HepG2 (cell line): Measurements from ENCODE around the gene PSMB2. TPM values are rescaled to one million over a fixed set of nuclear protein-coding genes. Genes with fewer than 3 reads are reported as not detected.

Experiments
- ASH2L ChIP-seq: fragments of 300-600, 200-600 bp; sonication (generic); IDR thresholded peaks from 2 replicates; pipeline ENCODE4 v1.7.0; 2017; ENCODE audit warnings: low read depth, mild to moderate bottlenecking, moderate library complexity, mixed read lengths, low read length; ENCODE audit not compliant: insufficient read length
- JUNB ChIP-seq: sonication (generic); formaldehyde crosslinking; IDR thresholded peaks from 2 replicates; pipeline ENCODE4 v1.8.0; 2022; ENCODE audit warnings: missing genetic modification reagents, mild to moderate bottlenecking, borderline replicate concordance
- KDM5A ChIP-seq: fragments of 200-600 bp; sonication (generic); IDR thresholded peaks from 2 replicates; pipeline ENCODE4 v1.7.0; 2018; ENCODE audit warnings: antibody characterized with exemption, mild to moderate bottlenecking, low read length, borderline replicate concordance
- NR3C1 ChIP-seq: sonication (generic); formaldehyde crosslinking; IDR thresholded peaks from 2 replicates; pipeline ENCODE4 v1.4.0; 2020; ENCODE audit warnings: missing genetic modification reagents
- TBP ChIP-seq: sonication (generic); formaldehyde crosslinking; IDR thresholded peaks from 2 replicates; pipeline ENCODE4 v1.5.0; 2020; ENCODE audit warnings: missing genetic modification reagents
- TGIF2 ChIP-seq: IDR thresholded peaks from 2 replicates; pipeline ENCODE4 v1.6.1; 2016; ENCODE audit warnings: control low read depth, missing compliant biosample characterization
- ZMYM3 ChIP-seq: sonication (generic); formaldehyde crosslinking; IDR thresholded peaks from 2 replicates; pipeline ENCODE4 v1.5.1; 2020; ENCODE audit warnings: mild to moderate bottlenecking, missing genetic modification reagents
- ZNF230 ChIP-seq: sonication (generic); formaldehyde crosslinking; IDR thresholded peaks from 2 replicates; pipeline ENCODE4 v1.4.0; 2020; ENCODE audit warnings: mild to moderate bottlenecking, missing genetic modification reagents
- ZNF235 ChIP-seq: sonication (generic); formaldehyde crosslinking; IDR thresholded peaks from 2 replicates; pipeline ENCODE4 v1.8.1; 2023; ENCODE audit warnings: mild to moderate bottlenecking, missing genetic modification reagents, borderline replicate concordance
- ZNF383 ChIP-seq: sonication (generic); formaldehyde crosslinking; IDR thresholded peaks from 2 replicates; pipeline ENCODE4 v1.4.0; 2020; ENCODE audit warnings: missing genetic modification reagents, mild to moderate bottlenecking, borderline replicate concordance
- ZNF441 ChIP-seq: sonication (generic); formaldehyde crosslinking; IDR thresholded peaks from 2 replicates; pipeline ENCODE4 v1.7.0; 2021; ENCODE audit warnings: missing genetic modification reagents, borderline replicate concordance
- ZNF547 ChIP-seq: sonication (generic); formaldehyde crosslinking; IDR thresholded peaks from 2 replicates; pipeline ENCODE4 v1.5.1; 2020; ENCODE audit warnings: mild to moderate bottlenecking, missing genetic modification reagents
- ZNF550 ChIP-seq: sonication (generic); formaldehyde crosslinking; IDR thresholded peaks from 2 replicates; pipeline ENCODE4 v1.4.0; 2020; ENCODE audit warnings: mild to moderate bottlenecking, missing genetic modification reagents, borderline replicate concordance
- polyA plus RNA-seq, 8 experiments: library from polyadenylated mRNA; depleted of rRNA in 3 of 8; stranded (reverse) in 7 of 8; unstranded in 1 of 8; fragments of >200 nt; fragmentation: Illumina TruSeq in 4 of 8; extraction: Trizol in 4 of 8; gene quantifications; 2 replicates each; pipeline versions ENCODE4 v1.2.1 to v1.2.3, GENCODE V29; 2011 to 2016; ENCODE audit warnings: low read depth in 4 of 8, missing spikeins in 1 of 8, mixed read lengths in 1 of 8; ENCODE audit not compliant: insufficient read depth in 1 of 8
- total RNA-seq, 5 experiments: library from RNA; depleted of rRNA; stranded (reverse); fragments of >200 nt; fragmentation: Illumina TruSeq; extraction: Trizol; gene quantifications; 2 replicates each; pipeline ENCODE4 v1.2.3, GENCODE V29; 2016; ENCODE audit warnings: low read depth in 1 of 5
- TF ChIP-seq, protein P1 (sequence below): sonication (generic); formaldehyde crosslinking; IDR thresholded peaks from 2 replicates; pipeline ENCODE4 v1.4.0; 2020; ENCODE audit warnings: mild to moderate bottlenecking, missing genetic modification reagents, borderline replicate concordance
- TF ChIP-seq, protein P2 (sequence below): sonication (generic); formaldehyde crosslinking; IDR thresholded peaks from 2 replicates; pipeline ENCODE4 v1.8.0; 2022; ENCODE audit warnings: missing genetic modification reagents, mild to moderate bottlenecking, moderate library complexity, borderline replicate concordance
- TF ChIP-seq, protein P3 (sequence below): sonication (generic); formaldehyde crosslinking; IDR thresholded peaks from 2 replicates; pipeline ENCODE4 v1.4.0; 2020; ENCODE audit warnings: mild to moderate bottlenecking, missing genetic modification reagents, borderline replicate concordance
- TF ChIP-seq, protein P4 (sequence below): sonication (generic); formaldehyde crosslinking; IDR thresholded peaks from 2 replicates; pipeline ENCODE4 v1.4.0; 2020; ENCODE audit warnings: missing genetic modification reagents, borderline replicate concordance

PSMB2 gene
- total and polyA plus RNA-seq, 2 of the 13 experiments (the other 11 are each of a cell fraction or from before 2014, with no cell fraction given): 60.6 to 62.2 TPM

DNA sequence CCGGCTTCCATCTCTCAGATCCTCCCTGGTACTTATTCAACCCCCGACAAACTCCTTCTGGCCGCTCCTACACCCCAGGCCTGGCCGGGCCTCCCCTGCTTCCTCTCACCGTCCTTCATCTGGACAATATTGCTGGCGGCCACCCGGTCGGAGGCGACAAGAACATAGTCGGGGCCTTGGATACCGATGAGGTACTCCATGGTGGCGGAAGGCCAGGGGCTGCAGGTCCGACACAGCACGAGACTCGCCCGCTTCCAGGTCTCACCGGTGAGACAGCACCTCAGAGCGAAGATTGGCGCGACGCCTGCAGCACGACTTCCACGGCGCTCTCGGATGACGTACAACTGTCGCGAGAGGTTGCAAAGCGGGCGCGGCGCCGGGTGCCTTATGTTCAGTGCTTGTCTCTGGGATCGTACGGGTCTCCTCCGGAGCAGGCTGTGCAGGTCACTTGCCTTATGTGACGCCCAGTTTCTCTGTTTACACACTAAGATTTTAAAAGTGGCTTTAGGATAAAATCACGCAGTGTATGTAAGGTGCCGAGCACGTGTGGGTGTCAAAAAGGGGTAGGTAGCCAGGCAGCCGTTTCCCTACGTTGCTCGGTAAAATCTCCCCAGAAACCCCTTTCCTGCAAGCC lies at the start of gene PSMB2 (continued):
- TF ChIP-seq, protein P1, sequence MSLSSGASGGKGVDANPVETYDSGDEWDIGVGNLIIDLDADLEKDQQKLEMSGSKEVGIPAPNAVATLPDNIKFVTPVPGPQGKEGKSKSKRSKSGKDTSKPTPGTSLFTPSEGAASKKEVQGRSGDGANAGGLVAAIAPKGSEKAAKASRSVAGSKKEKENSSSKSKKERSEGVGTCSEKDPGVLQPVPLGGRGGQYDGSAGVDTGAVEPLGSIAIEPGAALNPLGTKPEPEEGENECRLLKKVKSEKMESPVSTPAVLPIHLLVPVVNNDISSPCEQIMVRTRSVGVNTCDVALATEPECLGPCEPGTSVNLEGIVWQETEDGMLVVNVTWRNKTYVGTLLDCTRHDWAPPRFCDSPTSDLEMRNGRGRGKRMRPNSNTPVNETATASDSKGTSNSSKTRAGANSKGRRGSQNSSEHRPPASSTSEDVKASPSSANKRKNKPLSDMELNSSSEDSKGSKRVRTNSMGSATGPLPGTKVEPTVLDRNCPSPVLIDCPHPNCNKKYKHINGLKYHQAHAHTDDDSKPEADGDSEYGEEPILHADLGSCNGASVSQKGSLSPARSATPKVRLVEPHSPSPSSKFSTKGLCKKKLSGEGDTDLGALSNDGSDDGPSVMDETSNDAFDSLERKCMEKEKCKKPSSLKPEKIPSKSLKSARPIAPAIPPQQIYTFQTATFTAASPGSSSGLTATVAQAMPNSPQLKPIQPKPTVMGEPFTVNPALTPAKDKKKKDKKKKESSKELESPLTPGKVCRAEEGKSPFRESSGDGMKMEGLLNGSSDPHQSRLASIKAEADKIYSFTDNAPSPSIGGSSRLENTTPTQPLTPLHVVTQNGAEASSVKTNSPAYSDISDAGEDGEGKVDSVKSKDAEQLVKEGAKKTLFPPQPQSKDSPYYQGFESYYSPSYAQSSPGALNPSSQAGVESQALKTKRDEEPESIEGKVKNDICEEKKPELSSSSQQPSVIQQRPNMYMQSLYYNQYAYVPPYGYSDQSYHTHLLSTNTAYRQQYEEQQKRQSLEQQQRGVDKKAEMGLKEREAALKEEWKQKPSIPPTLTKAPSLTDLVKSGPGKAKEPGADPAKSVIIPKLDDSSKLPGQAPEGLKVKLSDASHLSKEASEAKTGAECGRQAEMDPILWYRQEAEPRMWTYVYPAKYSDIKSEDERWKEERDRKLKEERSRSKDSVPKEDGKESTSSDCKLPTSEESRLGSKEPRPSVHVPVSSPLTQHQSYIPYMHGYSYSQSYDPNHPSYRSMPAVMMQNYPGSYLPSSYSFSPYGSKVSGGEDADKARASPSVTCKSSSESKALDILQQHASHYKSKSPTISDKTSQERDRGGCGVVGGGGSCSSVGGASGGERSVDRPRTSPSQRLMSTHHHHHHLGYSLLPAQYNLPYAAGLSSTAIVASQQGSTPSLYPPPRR: peak; percentile 46; the same call in 1 of the 2 replicates
- TF ChIP-seq, protein P2, sequence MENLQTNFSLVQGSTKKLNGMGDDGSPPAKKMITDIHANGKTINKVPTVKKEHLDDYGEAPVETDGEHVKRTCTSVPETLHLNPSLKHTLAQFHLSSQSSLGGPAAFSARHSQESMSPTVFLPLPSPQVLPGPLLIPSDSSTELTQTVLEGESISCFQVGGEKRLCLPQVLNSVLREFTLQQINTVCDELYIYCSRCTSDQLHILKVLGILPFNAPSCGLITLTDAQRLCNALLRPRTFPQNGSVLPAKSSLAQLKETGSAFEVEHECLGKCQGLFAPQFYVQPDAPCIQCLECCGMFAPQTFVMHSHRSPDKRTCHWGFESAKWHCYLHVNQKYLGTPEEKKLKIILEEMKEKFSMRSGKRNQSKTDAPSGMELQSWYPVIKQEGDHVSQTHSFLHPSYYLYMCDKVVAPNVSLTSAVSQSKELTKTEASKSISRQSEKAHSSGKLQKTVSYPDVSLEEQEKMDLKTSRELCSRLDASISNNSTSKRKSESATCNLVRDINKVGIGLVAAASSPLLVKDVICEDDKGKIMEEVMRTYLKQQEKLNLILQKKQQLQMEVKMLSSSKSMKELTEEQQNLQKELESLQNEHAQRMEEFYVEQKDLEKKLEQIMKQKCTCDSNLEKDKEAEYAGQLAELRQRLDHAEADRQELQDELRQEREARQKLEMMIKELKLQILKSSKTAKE (CRISPR knock-in tag): no peak
- TF ChIP-seq ASH2L: peak; percentile 80
- TF ChIP-seq NR3C1 (CRISPR knock-in tag): no peak
- peak; percentile 59; the same call in 1 of the 2 replicates for TF ChIP-seq ZMYM3 (CRISPR knock-in tag)
- no peak for TF ChIP-seq ZNF550 (CRISPR knock-in tag)
- TF ChIP-seq ZNF547 (CRISPR knock-in tag): no peak
- TF ChIP-seq TBP: no peak
- TF ChIP-seq KDM5A: peak; percentile 94
- TF ChIP-seq ZNF441: no peak
- TF ChIP-seq, protein P3, sequence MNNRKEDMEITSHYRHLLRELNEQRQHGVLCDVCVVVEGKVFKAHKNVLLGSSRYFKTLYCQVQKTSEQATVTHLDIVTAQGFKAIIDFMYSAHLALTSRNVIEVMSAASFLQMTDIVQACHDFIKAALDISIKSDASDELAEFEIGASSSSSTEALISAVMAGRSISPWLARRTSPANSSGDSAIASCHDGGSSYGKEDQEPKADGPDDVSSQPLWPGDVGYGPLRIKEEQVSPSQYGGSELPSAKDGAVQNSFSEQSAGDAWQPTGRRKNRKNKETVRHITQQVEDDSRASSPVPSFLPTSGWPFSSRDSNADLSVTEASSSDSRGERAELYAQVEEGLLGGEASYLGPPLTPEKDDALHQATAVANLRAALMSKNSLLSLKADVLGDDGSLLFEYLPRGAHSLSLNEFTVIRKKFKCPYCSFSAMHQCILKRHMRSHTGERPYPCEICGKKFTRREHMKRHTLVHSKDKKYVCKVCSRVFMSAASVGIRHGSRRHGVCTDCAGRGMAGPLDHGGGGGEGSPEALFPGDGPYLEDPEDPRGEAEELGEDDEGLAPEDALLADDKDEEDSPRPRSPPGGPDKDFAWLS (CRISPR knock-in tag): no peak
- TF ChIP-seq, protein P4, sequence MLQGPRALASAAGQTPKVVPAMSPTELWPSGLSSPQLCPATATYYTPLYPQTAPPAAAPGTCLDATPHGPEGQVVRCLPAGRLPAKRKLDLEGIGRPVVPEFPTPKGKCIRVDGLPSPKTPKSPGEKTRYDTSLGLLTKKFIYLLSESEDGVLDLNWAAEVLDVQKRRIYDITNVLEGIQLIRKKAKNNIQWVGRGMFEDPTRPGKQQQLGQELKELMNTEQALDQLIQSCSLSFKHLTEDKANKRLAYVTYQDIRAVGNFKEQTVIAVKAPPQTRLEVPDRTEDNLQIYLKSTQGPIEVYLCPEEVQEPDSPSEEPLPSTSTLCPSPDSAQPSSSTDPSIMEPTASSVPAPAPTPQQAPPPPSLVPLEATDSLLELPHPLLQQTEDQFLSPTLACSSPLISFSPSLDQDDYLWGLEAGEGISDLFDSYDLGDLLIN (CRISPR knock-in tag): no peak
- TF ChIP-seq TGIF2 (CRISPR knock-in tag): peak; percentile 90
- TF ChIP-seq ZNF383 (CRISPR knock-in tag): no peak
- TF ChIP-seq JUNB (CRISPR knock-in tag): no peak
- TF ChIP-seq ZNF235 (CRISPR knock-in tag): no peak
- TF ChIP-seq ZNF230 (CRISPR knock-in tag): 0 out of 2 replicates have a peak, but pooled peaks have one; percentile 56
